Measurements from ENCODE around the gene CLEC20A.

Gene CLEC20A

GRCh38 chr1:178496410-178497135 is at the start of gene CLEC20A:
CLEC20A (minus strand) TSS chr1:178496964; CDS start chr1:178496939, 25 bp downstream.
- peak; percentile 49 for DNase-seq

GRCh38 chr1:178544531-178544930 is 47.8 kb upstream of the CLEC20A start:
- no peak for DNase-seq

GRCh38 chr1:178543290-178543607 is 46.5 kb upstream of the CLEC20A start:
- no peak for DNase-seq

- peak; percentile 94 for DNase-seq
Observed at GRCh38 chr1:178542554-178543289, 46.0 kb upstream of the CLEC20A start.

- peak; percentile 78 for DNase-seq
Observed at GRCh38 chr1:178541829-178542553, 45.2 kb upstream of the CLEC20A start.

GRCh38 chr1:178541379-178541778 is 44.6 kb upstream of the CLEC20A start:
- no peak for DNase-seq

- no peak for DNase-seq
Observed at GRCh38 chr1:178540646-178541045, 43.9 kb upstream of the CLEC20A start.

GRCh38 chr1:178540204-178540603 is 43.4 kb upstream of the CLEC20A start:
- no peak for DNase-seq

- peak; percentile 51 for DNase-seq
Observed at GRCh38 chr1:178539291-178539690, 42.5 kb upstream of the CLEC20A start.

- peak; percentile 31 for DNase-seq
Observed at GRCh38 chr1:178538192-178538916, 41.6 kb upstream of the CLEC20A start.

GRCh38 chr1:178537382-178538090 is 40.8 kb upstream of the CLEC20A start:
- DNase-seq, result peak; percentile 51

GRCh38 chr1:178536844-178537371 is 40.1 kb upstream of the CLEC20A start:
- peak; percentile 31 for DNase-seq

- DNase-seq, result peak; percentile 24
Observed at GRCh38 chr1:178536329-178536728, 39.6 kb upstream of the CLEC20A start.

- DNase-seq, result peak; percentile 44
Observed at GRCh38 chr1:178534137-178534868, 37.5 kb upstream of the CLEC20A start.

- DNase-seq, result peak; percentile 50
Observed at GRCh38 chr1:178533121-178533946, 36.6 kb upstream of the CLEC20A start.

- DNase-seq, result peak; percentile 89
Observed at GRCh38 chr1:178532392-178532791, 35.6 kb upstream of the CLEC20A start.

GRCh38 chr1:178531887-178532286 is 35.1 kb upstream of the CLEC20A start:
- peak; percentile 56 for DNase-seq

GRCh38 chr1:178530502-178530901 is 33.7 kb upstream of the CLEC20A start:
- peak; percentile 22 for DNase-seq

GRCh38 chr1:178530037-178530402 is 33.3 kb upstream of the CLEC20A start:
- peak; percentile 41 for DNase-seq

GRCh38 chr1:178529364-178530036 is 32.7 kb upstream of the CLEC20A start:
- peak; percentile 22 for DNase-seq
